Measurements from ENCODE around the gene CYLC2.

Gene CYLC2

GRCh38 chr9:102995033-102995432, at the start of gene CYLC2:
Gene CYLC2, plus strand, starts transcription at chr9:102995333. Its CDS starts 48 bp downstream, at chr9:102995381.
- no peak for DNase-seq (ENCODE audit: low spot score)

GRCh38 chr9:102950346-102950745, 44.8 kb upstream of the CYLC2 start:
- DNase-seq (ENCODE audit: low spot score), result no peak

GRCh38 chr9:102966999-102967398, 28.1 kb upstream of the CYLC2 start:
- DNase-seq (ENCODE audit: low spot score), result no peak

- DNase-seq (ENCODE audit: low spot score), result no peak
Measured at GRCh38 chr9:102967979-102968378, 27.2 kb upstream of the CYLC2 start.

- DNase-seq (ENCODE audit: low spot score), result no peak
Measured at GRCh38 chr9:102972780-102973179, 22.4 kb upstream of the CYLC2 start.

- peak; percentile 1 for DNase-seq (ENCODE audit: low spot score)
Measured at GRCh38 chr9:102974530-102974929, 20.6 kb upstream of the CYLC2 start.

- no peak for DNase-seq (ENCODE audit: low spot score)
Measured at GRCh38 chr9:102975251-102975650, 19.9 kb upstream of the CYLC2 start.

GRCh38 chr9:102985162-102985895, 9.8 kb upstream of the CYLC2 start:
- no peak for DNase-seq (ENCODE audit: low spot score)

GRCh38 chr9:102986425-102986824, 8.7 kb upstream of the CYLC2 start:
- no peak for DNase-seq (ENCODE audit: low spot score)

GRCh38 chr9:103003689-103004088, 8.6 kb downstream of the CYLC2 start:
- DNase-seq (ENCODE audit: low spot score), result no peak

GRCh38 chr9:103014242-103014641, 19.1 kb downstream of the CYLC2 start:
- DNase-seq (ENCODE audit: low spot score), result no peak

- no peak for DNase-seq (ENCODE audit: low spot score)
Measured at GRCh38 chr9:103025796-103026195, 30.7 kb downstream of the CYLC2 start.

GRCh38 chr9:103037508-103038477, 42.7 kb downstream of the CYLC2 start:
- DNase-seq (ENCODE audit: low spot score), result no peak

- DNase-seq (ENCODE audit: low spot score), result no peak
Measured at GRCh38 chr9:103041961-103042360, 46.8 kb downstream of the CYLC2 start.
